Astrocyte (in vitro differentiated cells and primary cell): ENCODE results near the gene TMEM130. TPM values are rescaled to one million over a fixed set of nuclear protein-coding genes. Genes with fewer than 3 reads are reported as not detected.

Experiments
- DNase-seq: peaks from one replicate; pipeline ENCODE4 v3.0.0-alpha.2; 2010; ENCODE audit warnings: low read depth
- FAIRE-seq: peaks from 2 replicates; lab custom pipeline; 2011; peaks lifted over from hg19 to GRCh38; lab: Jason Lieb, UNC
- H2AFZ ChIP-seq: 2 replicates; pipeline ENCODE4 v1.6.0; 2012; ENCODE audit warnings: low read depth, low read length, inconsistent platforms
- H3K27ac ChIP-seq: 2 replicates; pipeline ENCODE4 v1.5.1; 2011; ENCODE audit warnings: low read depth, low read length, inconsistent platforms
- H3K27me3 ChIP-seq: 2 replicates; pipeline ENCODE4 v1.6.0; 2011; ENCODE audit warnings: low read length, inconsistent platforms; ENCODE audit not compliant: insufficient read depth
- H3K36me3 ChIP-seq: 2 replicates; pipeline ENCODE4 v1.5.1; 2011; ENCODE audit warnings: low read length, inconsistent platforms; ENCODE audit not compliant: insufficient read depth
- H3K4me1 ChIP-seq: 2 replicates; pipeline ENCODE4 v1.5.1; 2011; ENCODE audit warnings: low read length, inconsistent platforms; ENCODE audit not compliant: insufficient read depth
- H3K4me2 ChIP-seq: 2 replicates; pipeline ENCODE4 v1.6.0; 2012; ENCODE audit warnings: low read length, inconsistent platforms
- H3K4me3 ChIP-seq: 2 replicates; pipeline ENCODE4 v1.5.1; 2011; ENCODE audit warnings: low read depth, mild to moderate bottlenecking, low read length, inconsistent platforms; ENCODE audit not compliant: insufficient read depth
- H3K79me2 ChIP-seq: 2 replicates; pipeline ENCODE4 v1.6.0; 2012; ENCODE audit warnings: mild to moderate bottlenecking, low read length, inconsistent platforms; ENCODE audit not compliant: insufficient read depth
- H3K9ac ChIP-seq: 2 replicates; pipeline ENCODE4 v1.6.0; 2012; ENCODE audit warnings: mild to moderate bottlenecking, low read length, inconsistent platforms
- H3K9me3 ChIP-seq: 2 replicates; pipeline ENCODE4 v1.5.1; 2012; ENCODE audit warnings: low read depth, mild to moderate bottlenecking, low read length, inconsistent platforms; ENCODE audit not compliant: insufficient read depth
- H4K20me1 ChIP-seq: 2 replicates; pipeline ENCODE4 v1.6.0; 2012; ENCODE audit warnings: low read length, inconsistent platforms; ENCODE audit not compliant: insufficient read depth
- H3K27ac Mint-ChIP-seq: one replicate; pipeline ENCODE4 v1.8.0; 2021; ENCODE audit warnings: mild to moderate bottlenecking, mixed read lengths; ENCODE audit not compliant: unreplicated experiment
- H3K27me3 Mint-ChIP-seq: one replicate; pipeline ENCODE4 v1.8.0; 2021; ENCODE audit warnings: low read depth, mixed read lengths; ENCODE audit not compliant: unreplicated experiment
- H3K36me3 Mint-ChIP-seq: one replicate; pipeline ENCODE4 v1.8.0; 2021; ENCODE audit warnings: low read depth, mixed read lengths; ENCODE audit not compliant: unreplicated experiment
- H3K4me1 Mint-ChIP-seq: one replicate; pipeline ENCODE4 v1.8.0; 2021; ENCODE audit warnings: low read depth, mixed read lengths; ENCODE audit not compliant: unreplicated experiment
- H3K4me3 Mint-ChIP-seq: one replicate; pipeline ENCODE4 v1.8.0; 2021; ENCODE audit warnings: mild to moderate bottlenecking, moderate library complexity, mixed read lengths; ENCODE audit not compliant: unreplicated experiment
- H3K9me3 Mint-ChIP-seq: one replicate; pipeline ENCODE4 v1.8.0; 2021; ENCODE audit warnings: mild to moderate bottlenecking, mixed read lengths; ENCODE audit not compliant: unreplicated experiment
- CTCF ChIP-seq: IDR thresholded peaks from 2 replicates; pipeline ENCODE4 v1.5.1; 2011; ENCODE audit warnings: low read depth, mild to moderate bottlenecking, inconsistent platforms, low read length, moderate library complexity; ENCODE audit not compliant: insufficient read depth
- EZH2 ChIP-seq: IDR thresholded peaks from 2 replicates; pipeline ENCODE4 v1.6.1; 2012; ENCODE audit warnings: mild to moderate bottlenecking, low read length, inconsistent platforms; ENCODE audit not compliant: insufficient read depth
- total RNA-seq: library from RNA; stranded (reverse); gene quantifications from 2 replicates; pipeline ENCODE4 v1.2.1, GENCODE V29; 2021

Gene TMEM130
- total RNA-seq, 1 donor from 2014 or later, result 12.4 TPM

- Histone ChIP-seq H3K79me2 (no peaks in the 10 kb centered on the region), H2AFZ (no peak overlapping the region), H3K4me1 (peaks cover 3% of the 10 kb centered on the region), H3K9me3 (peaks cover 5% of the 10 kb centered on the region), H4K20me1 (no peaks in the 10 kb centered on the region), H3K4me2 (peak overlapping the region; percentile 50), H3K4me3 (no peak overlapping the region), H3K36me3 (no peaks in the 10 kb centered on the region), H3K9ac (peak overlapping the region; percentile 37), H3K27ac (no peak overlapping the region), H3K27me3 (no peaks in the 10 kb centered on the region)
- Mint-ChIP-seq H3K27ac (peak overlapping the region; percentile 87), H3K4me3 (no peak overlapping the region), H3K36me3 (no peaks in the 10 kb centered on the region), H3K4me1 (peaks cover 3% of the 10 kb centered on the region), H3K27me3 (peaks cover 7% of the 10 kb centered on the region), H3K9me3 (peaks cover 15% of the 10 kb centered on the region)
- peak; percentile 79 for DNase-seq
- TF ChIP-seq EZH2, result no peak
- no peak for TF ChIP-seq CTCF
- no peak for FAIRE-seq
Observed at GRCh38 chr7:98802088-98802780, 67.6 kb downstream of the TMEM130 start.

- H3K27ac Mint-ChIP-seq, result no peak overlapping the region
- H3K36me3 Mint-ChIP-seq, result no peaks in the 10 kb centered on the region
- Histone ChIP-seq H3K36me3 (no peaks in the 10 kb centered on the region), H3K9ac (no peak overlapping the region), H3K27ac (no peak overlapping the region), H3K4me3 (no peak overlapping the region), H3K79me2 (no peaks in the 10 kb centered on the region), H4K20me1 (no peaks in the 10 kb centered on the region), H2AFZ (no peak overlapping the region), H3K27me3 (no peaks in the 10 kb centered on the region), H3K4me2 (no peak overlapping the region), H3K9me3 (peaks cover 5% of the 10 kb centered on the region), H3K4me1 (peaks cover 3% of the 10 kb centered on the region)
- FAIRE-seq, result no peak
- H3K4me3 Mint-ChIP-seq, result no peak overlapping the region
- no peak for DNase-seq
- TF ChIP-seq CTCF (no peak), EZH2 (no peak)
- H3K27me3 Mint-ChIP-seq, result peaks cover 3% of the 10 kb centered on the region
- H3K4me1 Mint-ChIP-seq, result peaks cover 1% of the 10 kb centered on the region
- peaks cover 14% of the 10 kb centered on the region for H3K9me3 Mint-ChIP-seq
Observed at GRCh38 chr7:98800996-98801395, 68.8 kb downstream of the TMEM130 start.

GRCh38 chr7:98797150-98797549, 72.7 kb downstream of the TMEM130 start:
- peaks cover 14% of the 10 kb centered on the region for H3K9me3 Mint-ChIP-seq
- peaks cover 5% of the 10 kb centered on the region for H3K9me3 ChIP-seq
- H3K79me2 ChIP-seq, result no peaks in the 10 kb centered on the region
- H3K4me3 ChIP-seq, result no peak overlapping the region
- H3K36me3 Mint-ChIP-seq, result no peaks in the 10 kb centered on the region
- no peak overlapping the region for H3K4me3 Mint-ChIP-seq
- H2AFZ ChIP-seq, result no peak overlapping the region
- H3K27ac Mint-ChIP-seq, result no peak overlapping the region
- no peaks in the 10 kb centered on the region for H3K27me3 ChIP-seq
- no peaks in the 10 kb centered on the region for H3K4me1 Mint-ChIP-seq
- no peak for FAIRE-seq
- H3K4me2 ChIP-seq, result no peak overlapping the region
- no peaks in the 10 kb centered on the region for H4K20me1 ChIP-seq
- H3K27ac ChIP-seq, result no peak overlapping the region
- TF ChIP-seq CTCF (no peak), EZH2 (no peak)
- no peak overlapping the region for H3K9ac ChIP-seq
- no peak for DNase-seq
- no peaks in the 10 kb centered on the region for H3K36me3 ChIP-seq
- no peaks in the 10 kb centered on the region for H3K4me1 ChIP-seq
- peaks cover 7% of the 10 kb centered on the region for H3K27me3 Mint-ChIP-seq
